ENCODE data around the gene KLC1. TPM values are rescaled to one million over a fixed set of nuclear protein-coding genes. Genes with fewer than 3 reads are reported as not detected.

KLC1 gene
- total RNA-seq, 2 donors from 2014 or later = 185 to 201 TPM

- H3K36me3 ChIP-seq = no peaks in the 10 kb centered on the region
- no peak overlapping the region for H3K4me3 ChIP-seq
- peaks cover 0 to 73% of the 10 kb centered on the region in 2 donors for H3K4me1 ChIP-seq
- no peak overlapping the region for H3K27ac ChIP-seq
- TF ChIP-seq CTCF (IDR thresholded peaks at IDR 0.05) = no peak
- no peaks in the 10 kb centered on the region for H3K9me3 ChIP-seq
- H3K27me3 ChIP-seq = no peaks in the 10 kb centered on the region
- no peak for DNase-seq (ENCODE audit: low spot score)
Measured at GRCh38 chr14:103713304-103714062, 84.5 kb downstream of the KLC1 start.

GRCh38 chr14:103714063-103714724 is 85.2 kb downstream of the KLC1 start:
- DNase-seq (ENCODE audit: low spot score) = no peak
- peak overlapping the region in 1 of 2 donors; percentile 89 for H3K4me3 ChIP-seq
- peaks cover 0 to 73% of the 10 kb centered on the region in 2 donors for H3K4me1 ChIP-seq
- no peaks in the 10 kb centered on the region for H3K9me3 ChIP-seq
- H3K27me3 ChIP-seq = no peaks in the 10 kb centered on the region
- H3K36me3 ChIP-seq = no peaks in the 10 kb centered on the region
- no peak for TF ChIP-seq CTCF (IDR thresholded peaks at IDR 0.05)
- H3K27ac ChIP-seq = no peak overlapping the region

- TF ChIP-seq CTCF (IDR thresholded peaks at IDR 0.05) = no peak
- Histone ChIP-seq H3K4me1 (peaks cover 0 to 72% of the 10 kb centered on the region in 2 donors), H3K27me3 (no peaks in the 10 kb centered on the region), H3K4me3 (peak within 1 kb of the TSS; percentile 72 to 89), H3K27ac (peak within 1 kb of the TSS; percentile 75 to 83), H3K36me3 (no peaks in the 10 kb centered on the region), H3K9me3 (no peaks in the 10 kb centered on the region)
- peak; percentile 100 for DNase-seq (ENCODE audit: low spot score)
Measured at GRCh38 chr14:103715052-103716000, 86.3 kb downstream of the KLC1 start, which contains the start of the genes XRCC3 and ZFYVE21. Gene XRCC3 (minus strand): TSS chr14:103715451. CDS start chr14:103711087, 4,364 bp downstream. Gene ZFYVE21 (plus strand): TSS chr14:103715810. CDS start chr14:103715842, 32 bp downstream.

- TF ChIP-seq CTCF (IDR thresholded peaks at IDR 0.05) = no peak
Measured at GRCh38 chr14:103716091-103716801, 87.2 kb downstream of the KLC1 start.

GRCh38 chr14:103716899-103717411 is 87.9 kb downstream of the KLC1 start:
- no peaks in the 10 kb centered on the region for H3K9me3 ChIP-seq
- H3K4me3 ChIP-seq = peak overlapping the region in 1 of 2 donors; percentile 89
- no peak for TF ChIP-seq CTCF (IDR thresholded peaks at IDR 0.05)
- peaks cover 0 to 69% of the 10 kb centered on the region in 2 donors for H3K4me1 ChIP-seq
- H3K27me3 ChIP-seq = no peaks in the 10 kb centered on the region
- no peak overlapping the region for H3K27ac ChIP-seq
- DNase-seq (ENCODE audit: low spot score) = no peak
- H3K36me3 ChIP-seq = no peaks in the 10 kb centered on the region

More at GRCh38 chr14:103716091-103716801, 87.2 kb downstream of the KLC1 start:
- no peak for DNase-seq (ENCODE audit: low spot score)
- H3K27me3 ChIP-seq = no peaks in the 10 kb centered on the region
- no peaks in the 10 kb centered on the region for H3K36me3 ChIP-seq
- no peaks in the 10 kb centered on the region for H3K9me3 ChIP-seq
- peak overlapping the region; percentile 72 to 89 for H3K4me3 ChIP-seq
- peaks cover 0 to 69% of the 10 kb centered on the region in 2 donors for H3K4me1 ChIP-seq
- H3K27ac ChIP-seq = peak overlapping the region; percentile 75 to 83

Data from right atrium auricular region (tissue), 2 donors.